ENCODE measurements around the gene SREBF1. TPM values are rescaled to one million over a fixed set of nuclear protein-coding genes. Genes with fewer than 3 reads are reported as not detected.
A peak's percentile ranks its signal among the peaks of the same experiment; 100 is the strongest.

The SREBF1 gene
- total and polyA plus RNA-seq, 12 donors: 9.0 to 61.2 (median 20.1) TPM

GRCh38 chr17:17795296-17795695, 41.5 kb downstream of the SREBF1 start:
- ATAC-seq (no peak), DNase-seq (no peak)
- H3K4me1 ChIP-seq: peaks cover 22 to 62% (median 44%) of the 10 kb centered on the region in 9 donors
- peaks cover 0 to 67% (median 19%) of the 10 kb centered on the region in 9 donors for H3K36me3 ChIP-seq
- H3K9me3 ChIP-seq: no peaks in the 10 kb centered on the region
- intact Hi-C loops (cut with DNase I): loop anchor here in 1 of 10 donors (5.0 kb wide), 1 partner anchor 113 kb away; the partner anchor contains the start of gene RAI1
- H3K27me3 ChIP-seq: no peaks in the 10 kb centered on the region
- no peak overlapping the region for H3K27ac ChIP-seq
- H3K4me3 ChIP-seq: no peak overlapping the region
- TF ChIP-seq CTCF (IDR thresholded peaks at IDR 0.05): no peak
- WGBS, 2 donors: 88 to 97% methylated on average over 11 to 12 of the region's 12 CpGs

GRCh38 chr17:17794382-17794781, 42.4 kb downstream of the SREBF1 start:
- peak overlapping the region in 2 of 10 donors; percentile 9 to 75 for H3K27ac ChIP-seq

GRCh38 chr17:17793378-17794214, 43.2 kb downstream of the SREBF1 start:
- TF ChIP-seq CTCF (IDR thresholded peaks at IDR 0.05): no peak
- Histone ChIP-seq H3K4me3 (peak overlapping the region in 1 of 10 donors; percentile 23), H3K36me3 (peaks cover 0 to 57% (median 19%) of the 10 kb centered on the region in 9 donors), H3K9me3 (no peaks in the 10 kb centered on the region), H3K27me3 (no peaks in the 10 kb centered on the region), H3K4me1 (peaks cover 28 to 64% (median 51%) of the 10 kb centered on the region in 9 donors), H3K27ac (peak overlapping the region in 9 of 10 donors; percentile 43 to 75 (median 59))
- WGBS, 2 donors: 77 to 80% methylated on average over 30 of the region's 30 CpGs
- ATAC-seq: peak in 7 of 8 donors; percentile 13 to 57 (median 42)
- intact Hi-C loops (cut with DNase I): loop anchor here in 3 of 10 donors (5.0 kb wide), 2 partner anchors 106 to 111 kb away; partner anchors contain the start of gene RAI1 (in 2 of the 3)
- DNase-seq: peak; percentile 60 to 61

More at GRCh38 chr17:17794382-17794781, 42.4 kb downstream of the SREBF1 start:
- ATAC-seq: no peak
- WGBS, 2 donors: 92 to 94% methylated on average over 31 of the region's 31 CpGs
- DNase-seq: no peak
- H3K36me3 ChIP-seq: peaks cover 0 to 63% (median 19%) of the 10 kb centered on the region in 9 donors
- intact Hi-C loops (cut with DNase I): loop anchor here in 3 of 10 donors (5.0 kb wide), 2 partner anchors 107 to 112 kb away; partner anchors contain the start of gene RAI1 (in 2 of the 3)
- H3K9me3 ChIP-seq: no peaks in the 10 kb centered on the region
- H3K4me3 ChIP-seq: no peak overlapping the region
- H3K4me1 ChIP-seq: peaks cover 28 to 64% (median 51%) of the 10 kb centered on the region in 9 donors
- H3K27me3 ChIP-seq: no peaks in the 10 kb centered on the region
- TF ChIP-seq CTCF (IDR thresholded peaks at IDR 0.05): no peak

Measured in heart right ventricle (tissue), 16 donors.